Measurements from ENCODE around the gene SCN4A. TPM values are rescaled to one million over a fixed set of nuclear protein-coding genes. Genes with fewer than 3 reads are reported as not detected.

The SCN4A gene
- polyA plus RNA-seq, 2 donors, result 0.01 to 0.08 TPM

DNA sequence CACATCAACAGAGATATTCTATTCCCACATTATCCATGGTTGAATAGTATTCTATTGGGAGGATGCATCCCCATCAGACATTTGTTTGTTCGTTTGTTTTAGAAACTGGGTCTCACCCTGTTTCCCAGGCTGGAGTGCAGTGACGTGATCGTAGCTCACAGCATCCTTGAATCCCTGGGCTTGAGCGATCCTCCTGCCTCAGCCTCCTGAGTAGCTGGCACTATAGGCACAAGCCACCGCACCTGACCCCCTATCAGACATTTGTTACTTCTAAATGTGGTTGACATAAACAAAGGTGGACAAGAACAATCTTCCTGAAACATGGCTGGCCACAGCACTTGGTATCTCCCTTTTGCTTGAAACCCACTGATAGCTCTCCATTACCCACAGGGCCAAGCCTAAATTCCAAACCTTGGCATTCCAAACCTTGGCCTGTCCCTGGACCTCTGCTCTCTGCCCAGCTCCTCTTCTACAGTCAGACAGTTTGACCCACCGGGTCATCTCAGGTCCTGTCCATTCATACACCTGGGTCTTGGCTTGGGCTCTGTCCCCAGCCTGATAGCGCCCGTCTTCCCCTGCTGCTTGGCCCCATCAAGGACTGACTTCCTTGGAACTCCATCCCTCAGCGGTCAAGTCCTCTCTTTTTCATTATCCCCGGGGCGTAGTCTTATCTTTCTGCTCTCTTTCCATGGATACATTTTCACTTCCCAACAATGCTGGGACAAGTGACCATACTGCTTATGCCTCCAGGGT, 23.9 kb upstream of the SCN4A start:
- Histone ChIP-seq H3K27me3 (ENCODE audit: control insufficient read depth in 1 of 2, insufficient read depth in 2 of 2, low read length in 2 of 2) (peaks cover 0 to 3% of the 10 kb centered on the region in 2 donors), H3K27ac (ENCODE audit: low read depth in 2 of 2, low read length in 1 of 2) (no peak overlapping the region), H3K4me1 (ENCODE audit: control insufficient read depth in 2 of 2, insufficient read depth in 2 of 2, low read length in 1 of 2) (peaks cover 3 to 18% of the 10 kb centered on the region in 2 donors), H3K9me3 (ENCODE audit: control insufficient read depth in 2 of 2, insufficient read depth in 1 of 2, low read depth in 1 of 2, low read length in 1 of 2) (peaks cover 0 to 5% of the 10 kb centered on the region in 2 donors), H3K36me3 (ENCODE audit: control insufficient read depth in 2 of 2, insufficient read depth in 2 of 2, low read length in 1 of 2) (no peaks in the 10 kb centered on the region), H3K4me3 (ENCODE audit: low read depth in 1 of 2, low read length in 2 of 2) (no peak overlapping the region)
- WGBS, 2 donors, result 93 to 95% methylated on average over 11 of the region's 11 CpGs

DNA sequence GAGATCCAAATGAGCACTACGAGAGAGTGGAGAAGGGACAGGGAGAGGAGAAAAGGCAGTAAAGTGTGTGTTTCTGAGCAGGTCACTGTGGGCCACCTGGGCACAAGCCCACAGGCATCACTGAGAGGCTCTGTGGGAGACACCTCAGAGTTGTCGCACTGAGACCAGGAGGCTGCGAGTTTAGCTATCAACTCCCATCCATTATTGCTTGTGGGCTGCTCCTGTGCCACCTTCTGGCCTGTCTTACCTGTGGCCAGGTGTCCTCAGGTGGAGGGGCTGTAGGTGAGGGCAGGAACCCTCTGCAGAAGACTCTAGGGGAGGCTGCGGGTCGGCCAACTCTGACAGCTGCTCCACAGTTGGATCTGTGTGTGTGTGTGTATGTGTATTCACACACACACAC, 22.9 kb upstream of the SCN4A start:
- Histone ChIP-seq H3K36me3 (ENCODE audit: control insufficient read depth in 2 of 2, insufficient read depth in 2 of 2, low read length in 1 of 2) (no peaks in the 10 kb centered on the region), H3K4me3 (ENCODE audit: low read depth in 1 of 2, low read length in 2 of 2) (no peak overlapping the region), H3K4me1 (ENCODE audit: control insufficient read depth in 2 of 2, insufficient read depth in 2 of 2, low read length in 1 of 2) (peaks cover 3 to 18% of the 10 kb centered on the region in 2 donors), H3K9me3 (ENCODE audit: control insufficient read depth in 2 of 2, insufficient read depth in 1 of 2, low read depth in 1 of 2, low read length in 1 of 2) (peaks cover 0 to 5% of the 10 kb centered on the region in 2 donors), H3K27me3 (ENCODE audit: control insufficient read depth in 1 of 2, insufficient read depth in 2 of 2, low read length in 2 of 2) (peaks cover 0 to 3% of the 10 kb centered on the region in 2 donors), H3K27ac (ENCODE audit: low read depth in 2 of 2, low read length in 1 of 2) (no peak overlapping the region)
- 83 to 87% methylated on average over 5 of the region's 5 CpGs for WGBS, 2 donors

DNA sequence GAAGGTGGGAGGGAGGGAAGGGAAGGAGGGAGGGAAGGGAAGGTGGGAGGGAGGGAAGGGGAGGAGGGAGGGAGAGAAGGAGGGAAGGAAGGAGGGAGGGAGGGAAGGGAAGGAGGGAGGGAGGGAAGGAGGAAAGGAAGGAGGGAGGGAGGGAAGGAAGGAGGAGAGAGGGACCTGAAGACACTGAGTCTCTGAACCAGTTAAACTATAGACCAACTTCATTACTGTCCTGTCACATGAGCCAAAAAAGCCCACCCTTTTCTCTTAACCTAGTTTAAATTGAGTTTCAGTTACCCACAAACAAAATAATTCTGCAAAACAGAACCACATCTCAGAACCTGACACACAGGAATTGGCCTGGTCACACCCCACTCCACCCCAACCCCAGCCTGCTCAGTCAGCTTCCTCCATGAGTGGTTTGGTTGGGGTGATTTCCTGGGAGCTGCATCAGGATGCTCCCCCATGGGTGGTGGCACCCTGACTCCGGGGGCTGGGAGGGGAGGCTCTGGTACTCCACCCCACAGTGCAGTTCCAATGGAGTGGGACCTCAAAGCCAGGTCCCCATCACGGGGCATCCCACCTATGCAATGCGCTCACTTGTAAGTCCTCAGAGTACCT, 20.8 kb upstream of the SCN4A start:
- WGBS, 2 donors, result 75 to 77% methylated on average over 3 of the region's 3 CpGs
- H3K4me1 ChIP-seq (ENCODE audit: control insufficient read depth in 2 of 2, insufficient read depth in 2 of 2, low read length in 1 of 2), result peaks cover 5 to 11% of the 10 kb centered on the region in 2 donors
- H3K27me3 ChIP-seq (ENCODE audit: control insufficient read depth in 1 of 2, insufficient read depth in 2 of 2, low read length in 2 of 2), result peaks cover 0 to 3% of the 10 kb centered on the region in 2 donors
- H3K4me3 ChIP-seq (ENCODE audit: low read depth in 1 of 2, low read length in 2 of 2), result no peak overlapping the region
- H3K9me3 ChIP-seq (ENCODE audit: control insufficient read depth in 2 of 2, insufficient read depth in 1 of 2, low read depth in 1 of 2, low read length in 1 of 2), result peaks cover 0 to 2% of the 10 kb centered on the region in 2 donors
- H3K27ac ChIP-seq (ENCODE audit: low read depth in 2 of 2, low read length in 1 of 2), result no peak overlapping the region
- no peaks in the 10 kb centered on the region for H3K36me3 ChIP-seq (ENCODE audit: control insufficient read depth in 2 of 2, insufficient read depth in 2 of 2, low read length in 1 of 2)

- H3K27ac ChIP-seq (ENCODE audit: low read depth in 2 of 2, low read length in 1 of 2), result no peak overlapping the region
- H3K4me1 ChIP-seq (ENCODE audit: control insufficient read depth in 2 of 2, insufficient read depth in 2 of 2, low read length in 1 of 2), result peaks cover 2 to 5% of the 10 kb centered on the region in 2 donors
- 75 to 76% methylated on average over 11 of the region's 11 CpGs for WGBS, 2 donors
- no peaks in the 10 kb centered on the region for H3K27me3 ChIP-seq (ENCODE audit: control insufficient read depth in 1 of 2, insufficient read depth in 2 of 2, low read length in 2 of 2)
- no peaks in the 10 kb centered on the region for H3K36me3 ChIP-seq (ENCODE audit: control insufficient read depth in 2 of 2, insufficient read depth in 2 of 2, low read length in 1 of 2)
- H3K4me3 ChIP-seq (ENCODE audit: low read depth in 1 of 2, low read length in 2 of 2), result no peak overlapping the region
- peaks cover 0 to 2% of the 10 kb centered on the region in 2 donors for H3K9me3 ChIP-seq (ENCODE audit: control insufficient read depth in 2 of 2, insufficient read depth in 1 of 2, low read depth in 1 of 2, low read length in 1 of 2)
Observed at GRCh38 chr17:63991611-63992010, 18.9 kb upstream of the SCN4A start.

DNA sequence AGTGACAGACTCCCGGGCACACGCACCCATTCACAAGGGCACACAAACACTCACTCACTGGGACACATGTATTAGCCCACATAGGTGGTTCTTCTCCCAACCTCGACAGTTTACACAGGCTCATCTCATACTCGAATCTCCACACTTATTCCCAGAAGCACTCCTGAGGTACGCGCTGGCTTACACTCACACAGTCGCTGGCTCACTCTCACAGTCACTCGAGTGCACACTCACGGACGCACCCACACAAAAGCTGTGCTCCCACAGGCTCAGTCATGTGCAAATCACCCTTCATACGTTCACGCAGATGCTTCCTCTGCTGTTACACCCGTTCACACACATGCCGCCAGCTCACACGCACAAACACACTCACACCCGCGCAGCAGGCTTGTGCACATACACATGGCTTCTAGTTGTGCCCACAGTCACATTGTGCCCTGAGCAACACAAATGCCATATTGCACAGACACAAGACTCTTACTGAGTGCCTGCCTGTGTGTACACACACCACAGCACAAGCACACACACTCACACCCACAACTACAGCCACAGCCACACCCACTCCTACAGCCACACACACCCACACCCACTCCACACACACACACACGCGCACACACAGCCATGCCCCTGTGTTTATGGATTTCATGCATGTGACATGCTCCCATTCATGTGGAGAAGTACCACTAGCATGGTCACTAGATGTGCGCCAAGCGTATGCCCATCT, 17.1 kb upstream of the SCN4A start:
- peaks cover 0 to 2% of the 10 kb centered on the region in 2 donors for H3K9me3 ChIP-seq (ENCODE audit: control insufficient read depth in 2 of 2, insufficient read depth in 1 of 2, low read depth in 1 of 2, low read length in 1 of 2)

GRCh38 chr17:63988741-63989621, 16.3 kb upstream of the SCN4A start:
- H3K27me3 ChIP-seq (ENCODE audit: control insufficient read depth in 1 of 2, insufficient read depth in 2 of 2, low read length in 2 of 2), result no peaks in the 10 kb centered on the region
- no peak overlapping the region for H3K27ac ChIP-seq (ENCODE audit: low read depth in 2 of 2, low read length in 1 of 2)
- H3K4me3 ChIP-seq (ENCODE audit: low read depth in 1 of 2, low read length in 2 of 2), result no peak overlapping the region
- no peaks in the 10 kb centered on the region for H3K36me3 ChIP-seq (ENCODE audit: control insufficient read depth in 2 of 2, insufficient read depth in 2 of 2, low read length in 1 of 2)
- H3K4me1 ChIP-seq (ENCODE audit: control insufficient read depth in 2 of 2, insufficient read depth in 2 of 2, low read length in 1 of 2), result peaks cover 5 to 10% of the 10 kb centered on the region in 2 donors
- peaks cover 0 to 2% of the 10 kb centered on the region in 2 donors for H3K9me3 ChIP-seq (ENCODE audit: control insufficient read depth in 2 of 2, insufficient read depth in 1 of 2, low read depth in 1 of 2, low read length in 1 of 2)
- 44 to 48% methylated on average over 32 to 35 of the region's 35 CpGs for WGBS, 2 donors

More for the DNA sequence above, 17.1 kb upstream of the SCN4A start:
- 79 to 80% methylated on average over 21 of the region's 21 CpGs for WGBS, 2 donors
- Histone ChIP-seq H3K36me3 (ENCODE audit: control insufficient read depth in 2 of 2, insufficient read depth in 2 of 2, low read length in 1 of 2) (no peaks in the 10 kb centered on the region), H3K27ac (ENCODE audit: low read depth in 2 of 2, low read length in 1 of 2) (no peak overlapping the region), H3K27me3 (ENCODE audit: control insufficient read depth in 1 of 2, insufficient read depth in 2 of 2, low read length in 2 of 2) (no peaks in the 10 kb centered on the region), H3K4me1 (ENCODE audit: control insufficient read depth in 2 of 2, insufficient read depth in 2 of 2, low read length in 1 of 2) (peaks cover 5 to 9% of the 10 kb centered on the region in 2 donors), H3K4me3 (ENCODE audit: low read depth in 1 of 2, low read length in 2 of 2) (no peak overlapping the region)

GRCh38 chr17:63988127-63988478, 15.4 kb upstream of the SCN4A start:
- H3K27me3 ChIP-seq (ENCODE audit: control insufficient read depth in 1 of 2, insufficient read depth in 2 of 2, low read length in 2 of 2), result no peaks in the 10 kb centered on the region
- H3K27ac ChIP-seq (ENCODE audit: low read depth in 2 of 2, low read length in 1 of 2), result no peak overlapping the region
- WGBS, 2 donors, result 77 to 83% methylated on average over 5 of the region's 5 CpGs
- H3K4me1 ChIP-seq (ENCODE audit: control insufficient read depth in 2 of 2, insufficient read depth in 2 of 2, low read length in 1 of 2), result peaks cover 3 to 8% of the 10 kb centered on the region in 2 donors
- no peaks in the 10 kb centered on the region for H3K36me3 ChIP-seq (ENCODE audit: control insufficient read depth in 2 of 2, insufficient read depth in 2 of 2, low read length in 1 of 2)
- H3K9me3 ChIP-seq (ENCODE audit: control insufficient read depth in 2 of 2, insufficient read depth in 1 of 2, low read depth in 1 of 2, low read length in 1 of 2), result peaks cover 0 to 2% of the 10 kb centered on the region in 2 donors
- no peak overlapping the region for H3K4me3 ChIP-seq (ENCODE audit: low read depth in 1 of 2, low read length in 2 of 2)

GRCh38 chr17:63987221-63988126, 14.8 kb upstream of the SCN4A start:
- Histone ChIP-seq H3K4me3 (ENCODE audit: low read depth in 1 of 2, low read length in 2 of 2) (no peak overlapping the region), H3K4me1 (ENCODE audit: control insufficient read depth in 2 of 2, insufficient read depth in 2 of 2, low read length in 1 of 2) (peaks cover 3 to 8% of the 10 kb centered on the region in 2 donors), H3K36me3 (ENCODE audit: control insufficient read depth in 2 of 2, insufficient read depth in 2 of 2, low read length in 1 of 2) (no peaks in the 10 kb centered on the region), H3K9me3 (ENCODE audit: control insufficient read depth in 2 of 2, insufficient read depth in 1 of 2, low read depth in 1 of 2, low read length in 1 of 2) (peaks cover 0 to 2% of the 10 kb centered on the region in 2 donors), H3K27me3 (ENCODE audit: control insufficient read depth in 1 of 2, insufficient read depth in 2 of 2, low read length in 2 of 2) (no peaks in the 10 kb centered on the region), H3K27ac (ENCODE audit: low read depth in 2 of 2, low read length in 1 of 2) (no peak overlapping the region)
- WGBS, 2 donors, result 76 to 78% methylated on average over 18 of the region's 18 CpGs

All from esophagus (tissue), 2 donors.